ENCODE measurements around the gene STAT3. TPM values are rescaled to one million over a fixed set of nuclear protein-coding genes. Genes with fewer than 3 reads are reported as not detected.

STAT3 gene
- total RNA-seq, 1 experiment from 2014 or later: 60.5 TPM

- POLR2A ChIA-PET (ENCODE audit: low non-redundant PET): no interaction called here
- Histone ChIP-seq H3K36me3 (ENCODE audit: insufficient read depth, low read length, poor library complexity, severe bottlenecking) (peaks cover 32% of the 10 kb centered on the region), H3K4me3 (ENCODE audit: low read depth, low read length, poor library complexity, severe bottlenecking) (no peak overlapping the region), H3K27ac (ENCODE audit: low read depth, low read length, poor library complexity, severe bottlenecking) (no peak overlapping the region), H3K9me3 (ENCODE audit: low read depth, low read length, poor library complexity, severe bottlenecking) (no peaks in the 10 kb centered on the region), H3K27me3 (replicated peaks; ENCODE audit: insufficient read depth, low read depth, low read length, poor library complexity) (no peaks in the 10 kb centered on the region), H3K4me1 (ENCODE audit: insufficient read depth, low read length, poor library complexity, severe bottlenecking) (no peaks in the 10 kb centered on the region)
- no TSS peak for BruUV-seq (replicated peaks)
- TF ChIP-seq, protein P1, sequence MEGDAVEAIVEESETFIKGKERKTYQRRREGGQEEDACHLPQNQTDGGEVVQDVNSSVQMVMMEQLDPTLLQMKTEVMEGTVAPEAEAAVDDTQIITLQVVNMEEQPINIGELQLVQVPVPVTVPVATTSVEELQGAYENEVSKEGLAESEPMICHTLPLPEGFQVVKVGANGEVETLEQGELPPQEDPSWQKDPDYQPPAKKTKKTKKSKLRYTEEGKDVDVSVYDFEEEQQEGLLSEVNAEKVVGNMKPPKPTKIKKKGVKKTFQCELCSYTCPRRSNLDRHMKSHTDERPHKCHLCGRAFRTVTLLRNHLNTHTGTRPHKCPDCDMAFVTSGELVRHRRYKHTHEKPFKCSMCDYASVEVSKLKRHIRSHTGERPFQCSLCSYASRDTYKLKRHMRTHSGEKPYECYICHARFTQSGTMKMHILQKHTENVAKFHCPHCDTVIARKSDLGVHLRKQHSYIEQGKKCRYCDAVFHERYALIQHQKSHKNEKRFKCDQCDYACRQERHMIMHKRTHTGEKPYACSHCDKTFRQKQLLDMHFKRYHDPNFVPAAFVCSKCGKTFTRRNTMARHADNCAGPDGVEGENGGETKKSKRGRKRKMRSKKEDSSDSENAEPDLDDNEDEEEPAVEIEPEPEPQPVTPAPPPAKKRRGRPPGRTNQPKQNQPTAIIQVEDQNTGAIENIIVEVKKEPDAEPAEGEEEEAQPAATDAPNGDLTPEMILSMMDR (conservative IDR thresholded peaks at IDR 0.05; ENCODE audit: low read depth, low read length): no peak
- TF ChIP-seq EZH2 (IDR thresholded peaks at IDR 0.05; ENCODE audit: borderline replicate concordance, low read depth, low read length, poor library complexity, severe bottlenecking): no peak
- intact Hi-C loops (cut with micrococcal nuclease; ENCODE audit: unreplicated experiment): no loop called here
- CTCF ChIA-PET: no interaction called here
- DNase-seq (ENCODE audit: low spot score): no peak
Measured at GRCh38 chr17:42333053-42333452, 55.2 kb downstream of the STAT3 start.

GRCh38 chr17:42329025-42329976 is 58.9 kb downstream of the STAT3 start:
- POLR2A ChIA-PET (ENCODE audit: low non-redundant PET): no interaction called here
- Histone ChIP-seq H3K4me3 (ENCODE audit: low read depth, low read length, poor library complexity, severe bottlenecking) (no peak overlapping the region), H3K27ac (ENCODE audit: low read depth, low read length, poor library complexity, severe bottlenecking) (no peak overlapping the region), H3K36me3 (ENCODE audit: insufficient read depth, low read length, poor library complexity, severe bottlenecking) (peaks cover 17% of the 10 kb centered on the region), H3K27me3 (replicated peaks; ENCODE audit: insufficient read depth, low read depth, low read length, poor library complexity) (no peaks in the 10 kb centered on the region), H3K9me3 (ENCODE audit: low read depth, low read length, poor library complexity, severe bottlenecking) (no peaks in the 10 kb centered on the region), H3K4me1 (ENCODE audit: insufficient read depth, low read length, poor library complexity, severe bottlenecking) (no peaks in the 10 kb centered on the region)
- BruUV-seq (replicated peaks): no TSS peak
- CTCF ChIA-PET: no interaction called here
- intact Hi-C loops (cut with micrococcal nuclease; ENCODE audit: unreplicated experiment): no loop called here
- no peak for TF ChIP-seq EZH2 (IDR thresholded peaks at IDR 0.05; ENCODE audit: borderline replicate concordance, low read depth, low read length, poor library complexity, severe bottlenecking)
- TF ChIP-seq, protein P1 (conservative IDR thresholded peaks at IDR 0.05; ENCODE audit: low read depth, low read length): no peak
- DNase-seq (ENCODE audit: low spot score): no peak

DNA sequence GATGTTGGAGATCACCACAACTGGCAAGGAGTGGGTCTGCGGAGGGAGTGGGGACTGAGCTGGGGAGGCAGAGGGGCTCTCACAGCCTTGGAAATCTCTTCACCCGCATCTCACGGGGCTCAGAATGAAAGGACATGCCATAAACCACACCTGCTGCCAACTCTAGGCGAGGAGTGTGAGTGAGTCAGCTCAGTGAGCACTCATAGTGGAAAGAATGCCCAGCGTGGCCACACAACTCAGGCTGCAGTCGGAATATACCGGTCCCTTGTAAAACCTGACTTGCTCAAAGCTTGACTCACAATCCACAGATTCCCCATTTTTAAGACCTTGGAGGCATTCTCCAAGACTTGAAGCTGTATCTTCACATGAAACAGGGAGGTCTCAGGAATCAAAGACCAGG is 63.2 kb downstream of the STAT3 start:
- H3K36me3 ChIP-seq (ENCODE audit: insufficient read depth, low read length, poor library complexity, severe bottlenecking): peaks cover 14% of the 10 kb centered on the region
- no peak overlapping the region for H3K4me3 ChIP-seq (ENCODE audit: low read depth, low read length, poor library complexity, severe bottlenecking)
- POLR2A ChIA-PET (ENCODE audit: low non-redundant PET): no interaction called here
- H3K9me3 ChIP-seq (ENCODE audit: low read depth, low read length, poor library complexity, severe bottlenecking): no peaks in the 10 kb centered on the region
- H3K27me3 ChIP-seq (replicated peaks; ENCODE audit: insufficient read depth, low read depth, low read length, poor library complexity): no peaks in the 10 kb centered on the region
- CTCF ChIA-PET: no interaction called here
- no peak overlapping the region for H3K27ac ChIP-seq (ENCODE audit: low read depth, low read length, poor library complexity, severe bottlenecking)
- no TSS peak for BruUV-seq (replicated peaks)
- no peaks in the 10 kb centered on the region for H3K4me1 ChIP-seq (ENCODE audit: insufficient read depth, low read length, poor library complexity, severe bottlenecking)
- no peak for DNase-seq (ENCODE audit: low spot score)
- TF ChIP-seq, protein P1 (conservative IDR thresholded peaks at IDR 0.05; ENCODE audit: low read depth, low read length): no peak
- no peak for TF ChIP-seq EZH2 (IDR thresholded peaks at IDR 0.05; ENCODE audit: borderline replicate concordance, low read depth, low read length, poor library complexity, severe bottlenecking)
- intact Hi-C loops (cut with micrococcal nuclease; ENCODE audit: unreplicated experiment): no loop called here

Measured in A673 (cell line).